WTC11 (cell line): ENCODE measurements around the gene SRSF12. TPM values are rescaled to one million over a fixed set of nuclear protein-coding genes. Genes with fewer than 3 reads are reported as not detected.

Experiments used
- ATAC-seq: fragments of 200-7000 bp; cut with Tn5 transposase; 2 replicates; pipeline ENCODE4 v1.10.0; 2021; ENCODE audit warnings: mild to moderate bottlenecking, moderate library complexity
- CTCF ChIA-PET: fragments of 300-600 bp; sonication (Branson Sonifier 250); formaldehyde crosslinking; loops from one replicate; lab custom pipeline; 2021; ENCODE audit warnings: antibody characterized with exemption; lab: Charles Lee
- POLR2A ChIA-PET: fragments of 350-600 bp; sonication (Branson Sonifier 250); formaldehyde crosslinking; loops from one replicate; lab custom pipeline; 2021; ENCODE audit warnings: antibody characterized with exemption; lab: Charles Lee
- DNase-seq: peaks from one replicate; pipeline ENCODE4 v3.0.0; 2021; ENCODE audit warnings: low spot score
- H3K27ac Mint-ChIP-seq: 2 replicates; pipeline ENCODE4 v1.8.0; 2021; ENCODE audit warnings: mixed read lengths
- H3K27me3 Mint-ChIP-seq: 2 replicates; pipeline ENCODE4 v1.8.0; 2021; ENCODE audit warnings: low read depth, mild to moderate bottlenecking, moderate library complexity, mixed read lengths
- H3K36me3 Mint-ChIP-seq: 2 replicates; pipeline ENCODE4 v1.8.0; 2021; ENCODE audit warnings: mixed read lengths
- H3K4me1 Mint-ChIP-seq: 2 replicates; pipeline ENCODE4 v1.8.0; 2022; ENCODE audit warnings: mixed read lengths
- H3K4me3 Mint-ChIP-seq: 2 replicates; pipeline ENCODE4 v1.8.0; 2021; ENCODE audit warnings: mild to moderate bottlenecking, moderate library complexity, mixed read lengths
- H3K9me3 Mint-ChIP-seq: 2 replicates; pipeline ENCODE4 v1.8.0; 2021; ENCODE audit warnings: mixed read lengths
- CREB1 ChIP-seq: sonication (generic); formaldehyde crosslinking; IDR thresholded peaks from 2 replicates; pipeline ENCODE4 v1.8.0; 2023; ENCODE audit warnings: mild to moderate bottlenecking, missing genetic modification reagents
- CREM ChIP-seq: sonication (generic); formaldehyde crosslinking; IDR thresholded peaks from 2 replicates; pipeline ENCODE4 v1.8.1; 2022; ENCODE audit warnings: mild to moderate bottlenecking, missing genetic modification reagents, moderate library complexity
- IRF2 ChIP-seq: sonication (generic); formaldehyde crosslinking; IDR thresholded peaks from 2 replicates; pipeline ENCODE4 v1.8.0; 2022; ENCODE audit warnings: low read depth, missing genetic modification reagents, borderline replicate concordance
- NFE2L1 ChIP-seq: sonication (generic); formaldehyde crosslinking; IDR thresholded peaks from 2 replicates; pipeline ENCODE4 v1.8.1; 2023; ENCODE audit warnings: missing genetic modification reagents
- OVOL2 ChIP-seq: fragments of 250-450 bp; sonication (Bioruptor Pico); IDR thresholded peaks from 2 replicates; pipeline ENCODE4 v1.9.0; 2021; ENCODE audit warnings: mild to moderate bottlenecking, borderline replicate concordance
- SMAD4 ChIP-seq: sonication (generic); formaldehyde crosslinking; IDR thresholded peaks from 2 replicates; pipeline ENCODE4 v1.8.0; 2022; ENCODE audit warnings: mild to moderate bottlenecking, missing genetic modification reagents
- SOX15 ChIP-seq: fragments of 250-450 bp; sonication (Bioruptor Pico); IDR thresholded peaks from 2 replicates; pipeline ENCODE4 v1.9.0; 2021; ENCODE audit warnings: mild to moderate bottlenecking
- SP1 ChIP-seq: sonication (generic); formaldehyde crosslinking; conservative IDR thresholded peaks from 2 replicates; pipeline ENCODE4 v1.8.1; 2022; ENCODE audit warnings: missing genetic modification reagents
- TEAD4 ChIP-seq: sonication (generic); formaldehyde crosslinking; IDR thresholded peaks from 2 replicates; pipeline ENCODE4 v1.8.0; 2022; ENCODE audit warnings: mild to moderate bottlenecking, missing genetic modification reagents
- USF1 ChIP-seq: sonication (generic); formaldehyde crosslinking; IDR thresholded peaks from 2 replicates; pipeline ENCODE4 v1.8.0; 2022; ENCODE audit warnings: mild to moderate bottlenecking, missing genetic modification reagents
- ZMAT4 ChIP-seq: fragments of 250-450 bp; sonication (Bioruptor Pico); IDR thresholded peaks from 2 replicates; pipeline ENCODE4 v1.9.0; 2021; ENCODE audit warnings: mild to moderate bottlenecking
- ZNF263 ChIP-seq: sonication (generic); formaldehyde crosslinking; IDR thresholded peaks from 2 replicates; pipeline ENCODE4 v1.8.1; 2022; ENCODE audit warnings: low read depth, mild to moderate bottlenecking, moderate library complexity, missing genetic modification reagents
- ZNF416 ChIP-seq: fragments of 250-450 bp; sonication (Bioruptor Pico); IDR thresholded peaks from 2 replicates; pipeline ENCODE4 v1.9.0; 2021; ENCODE audit warnings: mild to moderate bottlenecking, inconsistent platforms
- ZNF532 ChIP-seq: fragments of 250-450 bp; sonication (Bioruptor Pico); IDR thresholded peaks from 2 replicates; pipeline ENCODE4 v1.9.0; 2021; ENCODE audit warnings: mild to moderate bottlenecking, borderline replicate concordance
- ZNF671 ChIP-seq: fragments of 250-450 bp; sonication (Bioruptor Pico); IDR thresholded peaks from 2 replicates; pipeline ENCODE4 v1.8.0; 2021; ENCODE audit warnings: mild to moderate bottlenecking
- total RNA-seq: library from RNA; stranded (reverse); gene quantifications from 3 replicates; pipeline ENCODE4 v1.2.3, GENCODE V29; 2021
- TF ChIP-seq, protein P1 (sequence below): sonication (generic); formaldehyde crosslinking; IDR thresholded peaks from 2 replicates; pipeline ENCODE4 v1.8.1; 2023; ENCODE audit warnings: mild to moderate bottlenecking, missing genetic modification reagents, borderline replicate concordance
- TF ChIP-seq, protein P2 (sequence below): fragments of 250-450 bp; sonication (Bioruptor Pico); IDR thresholded peaks from 2 replicates; pipeline ENCODE4 v2.1.2; 2022; ENCODE audit warnings: mild to moderate bottlenecking, moderate library complexity
- TF ChIP-seq, protein P3 (sequence below): sonication (generic); formaldehyde crosslinking; IDR thresholded peaks from 2 replicates; pipeline ENCODE4 v1.8.0; 2023; ENCODE audit warnings: missing genetic modification reagents

SRSF12 gene
- total RNA-seq, 1 experiment from 2014 or later = 3.8 TPM

DNA sequence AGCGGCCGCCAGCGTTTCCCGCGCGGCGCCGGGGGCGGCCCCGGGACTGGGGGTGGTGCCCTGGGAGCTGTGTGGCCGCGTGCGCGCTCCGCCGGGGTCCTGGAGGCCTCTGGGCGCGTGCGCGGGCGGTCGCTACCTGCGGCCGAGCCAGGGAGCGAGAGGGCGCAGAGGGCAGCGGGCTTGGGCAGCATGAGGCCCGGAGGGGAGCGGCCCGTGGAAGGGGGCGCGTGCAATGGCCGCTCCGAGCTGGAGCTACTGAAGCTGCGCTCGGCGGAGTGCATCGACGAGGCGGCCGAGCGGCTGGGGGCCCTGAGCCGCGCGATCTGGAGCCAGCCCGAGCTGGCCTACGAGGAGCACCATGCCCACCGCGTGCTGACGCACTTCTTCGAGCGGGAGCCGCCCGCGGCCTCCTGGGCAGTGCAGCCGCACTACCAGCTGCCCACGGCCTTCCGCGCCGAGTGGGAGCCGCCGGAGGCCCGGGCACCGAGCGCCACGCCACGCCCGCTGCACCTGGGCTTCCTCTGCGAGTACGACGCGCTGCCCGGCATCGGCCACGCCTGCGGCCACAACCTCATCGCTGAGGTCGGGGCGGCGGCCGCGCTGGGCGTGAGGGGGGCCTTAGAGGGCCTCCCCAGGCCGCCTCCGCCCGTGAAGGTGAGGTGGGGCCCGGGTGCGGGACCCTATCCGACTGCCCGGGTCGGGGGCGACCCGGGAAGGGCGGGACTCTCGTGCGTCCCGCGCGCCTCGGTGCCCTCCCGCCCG lies 28.3 kb upstream of the SRSF12 start, which contains the start of gene PM20D2 (continued):
- TF ChIP-seq SP1 (CRISPR knock-in tag) (peak; percentile 71; the same call in 1 of the 2 replicates), ZNF263 (peak; percentile 69), ZMAT4 (no peak)
- TF ChIP-seq, protein P1, sequence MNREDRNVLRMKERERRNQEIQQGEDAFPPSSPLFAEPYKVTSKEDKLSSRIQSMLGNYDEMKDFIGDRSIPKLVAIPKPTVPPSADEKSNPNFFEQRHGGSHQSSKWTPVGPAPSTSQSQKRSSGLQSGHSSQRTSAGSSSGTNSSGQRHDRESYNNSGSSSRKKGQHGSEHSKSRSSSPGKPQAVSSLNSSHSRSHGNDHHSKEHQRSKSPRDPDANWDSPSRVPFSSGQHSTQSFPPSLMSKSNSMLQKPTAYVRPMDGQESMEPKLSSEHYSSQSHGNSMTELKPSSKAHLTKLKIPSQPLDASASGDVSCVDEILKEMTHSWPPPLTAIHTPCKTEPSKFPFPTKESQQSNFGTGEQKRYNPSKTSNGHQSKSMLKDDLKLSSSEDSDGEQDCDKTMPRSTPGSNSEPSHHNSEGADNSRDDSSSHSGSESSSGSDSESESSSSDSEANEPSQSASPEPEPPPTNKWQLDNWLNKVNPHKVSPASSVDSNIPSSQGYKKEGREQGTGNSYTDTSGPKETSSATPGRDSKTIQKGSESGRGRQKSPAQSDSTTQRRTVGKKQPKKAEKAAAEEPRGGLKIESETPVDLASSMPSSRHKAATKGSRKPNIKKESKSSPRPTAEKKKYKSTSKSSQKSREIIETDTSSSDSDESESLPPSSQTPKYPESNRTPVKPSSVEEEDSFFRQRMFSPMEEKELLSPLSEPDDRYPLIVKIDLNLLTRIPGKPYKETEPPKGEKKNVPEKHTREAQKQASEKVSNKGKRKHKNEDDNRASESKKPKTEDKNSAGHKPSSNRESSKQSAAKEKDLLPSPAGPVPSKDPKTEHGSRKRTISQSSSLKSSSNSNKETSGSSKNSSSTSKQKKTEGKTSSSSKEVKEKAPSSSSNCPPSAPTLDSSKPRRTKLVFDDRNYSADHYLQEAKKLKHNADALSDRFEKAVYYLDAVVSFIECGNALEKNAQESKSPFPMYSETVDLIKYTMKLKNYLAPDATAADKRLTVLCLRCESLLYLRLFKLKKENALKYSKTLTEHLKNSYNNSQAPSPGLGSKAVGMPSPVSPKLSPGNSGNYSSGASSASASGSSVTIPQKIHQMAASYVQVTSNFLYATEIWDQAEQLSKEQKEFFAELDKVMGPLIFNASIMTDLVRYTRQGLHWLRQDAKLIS (CRISPR knock-in tag) = peak; percentile 88; the same call in 1 of the 2 replicates

GRCh38 chr6:89145091-89145955 lies 27.5 kb upstream of the SRSF12 start:
- CTCF ChIA-PET = interaction anchor here (1.2 to 6.9 kb wide), 4 partner anchors 10 to 167 kb away, joined by 3 to 29 read pairs (median 3); no protein-coding TSS in a partner anchor
- POLR2A ChIA-PET = interaction anchor here (0.5 to 1.6 kb wide), 2 partner anchors 55 to 65 kb away, joined by 5 to 11 read pairs; partner anchors contain the start of gene PNRC1
- TF ChIP-seq SOX15 (CRISPR knock-in tag) (no peak), SMAD4 (CRISPR knock-in tag) (no peak), IRF2 (CRISPR knock-in tag) (no peak), ZNF671 (CRISPR knock-in tag) (no peak), ZNF416 (no peak), OVOL2 (CRISPR knock-in tag) (no peak), TEAD4 (CRISPR knock-in tag) (no peak), ZNF532 (no peak), USF1 (CRISPR knock-in tag) (no peak), CREB1 (CRISPR knock-in tag) (no peak), NFE2L1 (no peak), CREM (CRISPR knock-in tag) (no peak), SP1 (CRISPR knock-in tag) (no peak)
- TF ChIP-seq, protein P2, sequence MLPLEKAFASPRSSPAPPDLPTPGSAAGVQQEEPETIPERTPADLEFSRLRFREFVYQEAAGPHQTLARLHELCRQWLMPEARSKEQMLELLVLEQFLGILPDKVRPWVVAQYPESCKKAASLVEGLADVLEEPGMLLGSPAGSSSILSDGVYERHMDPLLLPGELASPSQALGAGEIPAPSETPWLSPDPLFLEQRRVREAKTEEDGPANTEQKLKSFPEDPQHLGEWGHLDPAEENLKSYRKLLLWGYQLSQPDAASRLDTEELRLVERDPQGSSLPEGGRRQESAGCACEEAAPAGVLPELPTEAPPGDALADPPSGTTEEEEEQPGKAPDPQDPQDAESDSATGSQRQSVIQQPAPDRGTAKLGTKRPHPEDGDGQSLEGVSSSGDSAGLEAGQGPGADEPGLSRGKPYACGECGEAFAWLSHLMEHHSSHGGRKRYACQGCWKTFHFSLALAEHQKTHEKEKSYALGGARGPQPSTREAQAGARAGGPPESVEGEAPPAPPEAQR = no peak
- TF ChIP-seq, protein P3, sequence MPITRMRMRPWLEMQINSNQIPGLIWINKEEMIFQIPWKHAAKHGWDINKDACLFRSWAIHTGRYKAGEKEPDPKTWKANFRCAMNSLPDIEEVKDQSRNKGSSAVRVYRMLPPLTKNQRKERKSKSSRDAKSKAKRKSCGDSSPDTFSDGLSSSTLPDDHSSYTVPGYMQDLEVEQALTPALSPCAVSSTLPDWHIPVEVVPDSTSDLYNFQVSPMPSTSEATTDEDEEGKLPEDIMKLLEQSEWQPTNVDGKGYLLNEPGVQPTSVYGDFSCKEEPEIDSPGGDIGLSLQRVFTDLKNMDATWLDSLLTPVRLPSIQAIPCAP (CRISPR knock-in tag) = no peak
- TF ChIP-seq, protein P1 (CRISPR knock-in tag) = no peak
- TF ChIP-seq, all 79 proteins: peak for 0
- Mint-ChIP-seq H3K4me1 (peaks cover 9% of the 10 kb centered on the region), H3K27ac (no peak overlapping the region), H3K9me3 (no peaks in the 10 kb centered on the region), H3K36me3 (no peaks in the 10 kb centered on the region), H3K4me3 (peak overlapping the region; percentile 66), H3K27me3 (peaks cover 83% of the 10 kb centered on the region)
- DNase-seq (no peak), ATAC-seq (no peak)
